Stimulated activated naive CD4-positive, alpha-beta T cell (primary cell): Measurements from ENCODE around the gene RILPL2.
"Not testable (repeated sequence)": the region's sequence is repeated elsewhere in the genome, so short reads cannot be mapped to it uniquely, and the experiment has no call there.

Source experiments
- DNase-seq, 6 experiments: peaks; one replicate each; lab custom pipeline; 2025; lab: John Stamatoyannopoulos, UW

Gene RILPL2

GRCh38 chr12:123449856-123450255 is 13.4 kb upstream of the RILPL2 start:
- no peak for DNase-seq

GRCh38 chr12:123449249-123449733 is 12.8 kb upstream of the RILPL2 start:
- no peak for DNase-seq

- DNase-seq = no peak
These were observed 9.8 kb upstream of the RILPL2 start for GRCh38 chr12:123446333-123446713.

- no peak for DNase-seq
These were observed 9.2 kb upstream of the RILPL2 start for GRCh38 chr12:123445388-123446332.

- no peak for DNase-seq
These were observed 7.9 kb upstream of the RILPL2 start for GRCh38 chr12:123444092-123445026.

- no peak for DNase-seq
These were observed 6.3 kb upstream of the RILPL2 start for GRCh38 chr12:123442774-123443173.

GRCh38 chr12:123441523-123442164 is 5.2 kb upstream of the RILPL2 start:
- no peak for DNase-seq

- DNase-seq = no peak
These were observed 858 bp downstream of the RILPL2 start for GRCh38 chr12:123435636-123436016.

GRCh38 chr12:123433615-123434014 is 2.9 kb downstream of the RILPL2 start:
- no peak for DNase-seq

- DNase-seq = not testable (repeated sequence)
These were observed 4.3 kb downstream of the RILPL2 start for GRCh38 chr12:123431951-123432817.

GRCh38 chr12:123429101-123429500 is 7.4 kb downstream of the RILPL2 start:
- not testable (repeated sequence) for DNase-seq

- no peak for DNase-seq
These were observed 7.9 kb downstream of the RILPL2 start for GRCh38 chr12:123428591-123428990.

- DNase-seq = peak in 1 of 6 experiments; percentile 18
These were observed 9.3 kb downstream of the RILPL2 start for GRCh38 chr12:123427036-123427769.

- no peak for DNase-seq
These were observed 15.2 kb downstream of the RILPL2 start for GRCh38 chr12:123421314-123421713.

GRCh38 chr12:123410041-123410412 is 26.5 kb downstream of the RILPL2 start:
- DNase-seq = no peak

GRCh38 chr12:123409284-123410040 is 27.0 kb downstream of the RILPL2 start:
- DNase-seq = not testable (repeated sequence)

- not testable (repeated sequence) for DNase-seq
These were observed 27.9 kb downstream of the RILPL2 start for GRCh38 chr12:123408619-123409018.

GRCh38 chr12:123407934-123408333 is 28.6 kb downstream of the RILPL2 start:
- not testable (repeated sequence) for DNase-seq

- DNase-seq = not testable (repeated sequence)
These were observed 29.2 kb downstream of the RILPL2 start for GRCh38 chr12:123407269-123407668.
